ENCODE results near the gene AFF2. TPM values are rescaled to one million over a fixed set of nuclear protein-coding genes. Genes with fewer than 3 reads are reported as not detected.

The AFF2 gene
- polyA plus RNA-seq, 1 experiment = 0.04 TPM

DNA sequence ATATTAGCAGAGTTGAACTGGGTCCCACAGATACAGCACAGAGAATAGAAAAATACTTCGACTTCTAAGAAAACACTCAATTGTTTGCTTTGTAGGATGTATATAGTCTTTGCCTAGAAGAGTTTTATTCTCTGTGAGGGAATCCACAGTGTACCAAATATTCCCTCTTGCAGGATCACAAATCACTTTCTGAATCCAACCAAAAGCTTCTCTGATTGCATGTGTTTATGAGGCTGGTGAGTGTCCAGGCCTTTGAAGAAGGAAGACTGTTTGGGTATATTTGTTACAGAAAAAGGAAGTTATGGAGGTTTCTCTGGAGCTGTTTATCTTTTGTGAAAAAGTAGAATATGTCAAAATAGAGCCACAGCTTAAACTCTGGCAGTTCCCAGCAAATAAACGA lies 423.2 kb downstream of the AFF2 start:
- CTCF ChIA-PET = no interaction called here

GRCh38 chrX:148926371-148926770 lies 426.0 kb downstream of the AFF2 start:
- Histone ChIP-seq H3K27ac (ENCODE audit: low read depth, low read length) (no peak overlapping the region), H3K9me3 (ENCODE audit: control insufficient read depth, insufficient read depth, low read length) (no peaks in the 10 kb centered on the region), H3K4me3 (ENCODE audit: low read depth, low read length) (no peak overlapping the region), H3K27me3 (ENCODE audit: control insufficient read depth, insufficient read depth, low read length) (no peaks in the 10 kb centered on the region)
- ChIA-PET POLR2A (no interaction called here), CTCF (no interaction called here)
- TF ChIP-seq CTCF (IDR thresholded peaks at IDR 0.05; ENCODE audit: low read depth, low read length) = no peak
- DNase-seq (ENCODE audit: low read depth, low spot score) = no peak

More for the DNA sequence above, 423.2 kb downstream of the AFF2 start:
- no peak for TF ChIP-seq CTCF (IDR thresholded peaks at IDR 0.05; ENCODE audit: low read depth, low read length)
- Histone ChIP-seq H3K27ac (ENCODE audit: low read depth, low read length) (no peak overlapping the region), H3K9me3 (ENCODE audit: control insufficient read depth, insufficient read depth, low read length) (no peaks in the 10 kb centered on the region), H3K4me3 (ENCODE audit: low read depth, low read length) (no peak overlapping the region), H3K27me3 (ENCODE audit: control insufficient read depth, insufficient read depth, low read length) (no peaks in the 10 kb centered on the region)
- POLR2A ChIA-PET = no interaction called here
- DNase-seq (ENCODE audit: low read depth, low spot score) = no peak

- ChIA-PET CTCF (no interaction called here), POLR2A (no interaction called here)
- no peak for TF ChIP-seq CTCF (IDR thresholded peaks at IDR 0.05; ENCODE audit: low read depth, low read length)
- H3K27me3 ChIP-seq (ENCODE audit: control insufficient read depth, insufficient read depth, low read length) = no peaks in the 10 kb centered on the region
- no peak overlapping the region for H3K27ac ChIP-seq (ENCODE audit: low read depth, low read length)
- H3K4me3 ChIP-seq (ENCODE audit: low read depth, low read length) = no peak overlapping the region
- DNase-seq (ENCODE audit: low read depth, low spot score) = no peak
- no peaks in the 10 kb centered on the region for H3K9me3 ChIP-seq (ENCODE audit: control insufficient read depth, insufficient read depth, low read length)
These were observed 428.4 kb downstream of the AFF2 start for GRCh38 chrX:148928811-148929210.

DNA sequence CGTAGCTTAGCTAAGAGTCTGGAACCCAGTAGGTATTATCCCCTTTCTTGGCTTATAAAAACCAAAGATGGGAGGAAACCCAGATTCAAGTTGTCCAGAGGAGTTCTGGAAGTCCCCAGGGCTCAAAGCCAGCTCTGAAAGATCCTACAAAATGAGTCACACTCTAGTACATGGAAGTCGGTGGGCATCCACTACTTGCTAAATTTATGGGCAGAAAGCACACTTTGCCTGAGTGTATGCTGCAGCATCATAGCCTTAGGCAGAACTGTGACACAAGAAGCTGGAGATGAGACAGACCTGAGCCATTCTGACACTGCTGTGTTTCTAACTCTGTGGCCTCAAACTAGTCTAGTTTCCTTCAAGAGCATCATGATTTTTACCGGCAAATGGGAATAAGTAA lies 429.3 kb downstream of the AFF2 start:
- no peak for TF ChIP-seq CTCF (IDR thresholded peaks at IDR 0.05; ENCODE audit: low read depth, low read length)

DNA sequence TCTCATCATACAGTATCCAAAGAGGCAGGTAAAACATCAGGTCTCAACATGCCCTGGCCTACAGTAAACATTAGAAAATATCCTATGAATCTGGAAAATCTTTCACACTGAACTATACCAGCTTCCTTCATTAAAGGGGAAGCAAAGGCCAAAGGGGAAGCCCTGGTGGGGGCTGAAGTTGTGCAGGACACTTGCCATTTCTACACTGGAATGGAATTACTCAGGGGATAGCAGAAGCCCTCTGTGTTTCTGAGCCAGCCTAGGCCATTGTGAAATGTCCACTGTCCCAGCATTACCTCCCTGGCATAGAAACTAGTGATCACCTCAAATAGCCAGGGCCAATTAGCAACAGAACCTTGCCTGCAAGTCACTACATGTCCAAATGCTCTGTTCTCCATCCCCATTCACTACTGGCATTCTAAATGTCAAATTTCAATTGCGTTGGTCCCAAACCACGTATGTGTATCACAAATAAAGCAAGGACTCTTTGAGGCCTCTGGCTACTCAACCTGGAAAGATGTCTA lies 429.9 kb downstream of the AFF2 start:
- no peak for TF ChIP-seq CTCF (IDR thresholded peaks at IDR 0.05; ENCODE audit: low read depth, low read length)

More for the DNA sequence above, 429.3 kb downstream of the AFF2 start:
- no peaks in the 10 kb centered on the region for H3K27me3 ChIP-seq (ENCODE audit: control insufficient read depth, insufficient read depth, low read length)
- CTCF ChIA-PET = no interaction called here
- H3K27ac ChIP-seq (ENCODE audit: low read depth, low read length) = no peak overlapping the region
- POLR2A ChIA-PET = no interaction called here
- no peaks in the 10 kb centered on the region for H3K9me3 ChIP-seq (ENCODE audit: control insufficient read depth, insufficient read depth, low read length)
- DNase-seq (ENCODE audit: low read depth, low spot score) = no peak
- H3K4me3 ChIP-seq (ENCODE audit: low read depth, low read length) = no peak overlapping the region

More for the DNA sequence above, 429.9 kb downstream of the AFF2 start:
- no peak overlapping the region for H3K4me3 ChIP-seq (ENCODE audit: low read depth, low read length)
- H3K9me3 ChIP-seq (ENCODE audit: control insufficient read depth, insufficient read depth, low read length) = no peaks in the 10 kb centered on the region
- ChIA-PET CTCF (no interaction called here), POLR2A (no interaction called here)
- H3K27me3 ChIP-seq (ENCODE audit: control insufficient read depth, insufficient read depth, low read length) = no peaks in the 10 kb centered on the region
- no peak overlapping the region for H3K27ac ChIP-seq (ENCODE audit: low read depth, low read length)
- no peak for DNase-seq (ENCODE audit: low read depth, low spot score)
